NK-92 (cell line): ENCODE measurements around the gene PROX1.

Source experiments
- DNase-seq: peaks from one replicate; lab custom pipeline; 2025; ENCODE audit not compliant: unreplicated experiment; lab: John Stamatoyannopoulos, UW

PROX1 gene

DNA sequence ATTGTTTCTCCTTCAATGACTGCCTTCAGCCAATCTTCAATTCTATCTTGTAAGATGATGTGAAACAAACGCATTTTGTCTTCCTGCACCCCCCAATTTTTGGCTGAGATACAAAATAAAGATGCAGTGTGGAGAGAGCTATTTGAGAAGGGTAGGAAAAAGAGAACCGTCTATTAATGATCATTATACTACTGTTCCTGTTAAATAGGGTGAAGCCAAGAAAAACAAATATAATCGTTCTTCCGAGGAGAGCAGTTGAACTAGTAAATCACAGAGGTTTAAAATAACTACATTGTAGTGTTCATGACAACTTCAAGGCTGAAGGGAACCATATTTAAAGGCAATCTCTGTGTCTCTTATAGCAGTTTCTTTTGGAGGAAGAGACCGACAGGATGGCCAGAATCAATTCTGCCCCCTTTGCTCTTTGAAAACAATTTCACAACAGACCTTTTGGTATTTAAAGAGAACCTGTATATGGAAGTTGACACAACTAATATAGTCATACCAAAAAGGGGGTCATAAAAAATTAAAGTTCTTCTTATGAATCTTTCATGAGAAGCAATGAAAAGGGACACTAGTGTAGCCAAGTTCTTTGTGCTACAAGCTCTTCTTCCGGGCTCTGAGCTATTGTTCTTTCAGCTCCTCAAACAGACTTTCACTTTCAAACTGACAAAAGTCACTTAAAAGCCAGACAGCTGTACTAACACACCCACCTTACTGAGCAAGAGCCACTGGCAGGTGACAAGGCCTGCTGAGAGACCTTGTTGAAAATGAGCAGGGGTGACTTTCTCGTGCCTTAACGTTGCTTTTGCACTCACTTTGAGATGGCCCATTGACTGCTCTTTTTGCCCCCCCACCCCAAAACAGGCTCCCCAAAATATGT is 30.9 kb downstream of the PROX1 start:
- DNase-seq: no peak

DNA sequence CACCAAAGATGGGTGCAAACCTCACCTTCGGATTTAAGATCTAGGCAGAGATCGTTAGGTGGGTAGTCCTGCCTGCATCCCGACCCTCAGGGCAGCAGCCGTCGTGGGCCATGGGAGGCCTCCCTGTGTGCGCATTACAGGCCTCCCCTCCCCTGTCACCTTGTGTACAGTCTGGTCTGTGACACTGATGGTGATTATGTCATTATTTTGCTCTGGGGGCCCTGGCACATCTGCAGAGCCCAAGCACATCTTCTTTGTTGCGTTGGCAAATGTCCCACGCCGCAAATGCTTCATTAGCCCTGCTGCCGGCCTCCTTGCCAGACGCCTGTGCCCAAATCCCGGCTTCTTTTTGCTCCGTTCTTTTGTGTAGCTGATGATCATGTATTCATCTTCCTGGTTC is 31.7 kb downstream of the PROX1 start:
- DNase-seq: no peak

- no peak for DNase-seq
Measured at GRCh38 chr1:214021321-214021720, 33.5 kb downstream of the PROX1 start.

DNA sequence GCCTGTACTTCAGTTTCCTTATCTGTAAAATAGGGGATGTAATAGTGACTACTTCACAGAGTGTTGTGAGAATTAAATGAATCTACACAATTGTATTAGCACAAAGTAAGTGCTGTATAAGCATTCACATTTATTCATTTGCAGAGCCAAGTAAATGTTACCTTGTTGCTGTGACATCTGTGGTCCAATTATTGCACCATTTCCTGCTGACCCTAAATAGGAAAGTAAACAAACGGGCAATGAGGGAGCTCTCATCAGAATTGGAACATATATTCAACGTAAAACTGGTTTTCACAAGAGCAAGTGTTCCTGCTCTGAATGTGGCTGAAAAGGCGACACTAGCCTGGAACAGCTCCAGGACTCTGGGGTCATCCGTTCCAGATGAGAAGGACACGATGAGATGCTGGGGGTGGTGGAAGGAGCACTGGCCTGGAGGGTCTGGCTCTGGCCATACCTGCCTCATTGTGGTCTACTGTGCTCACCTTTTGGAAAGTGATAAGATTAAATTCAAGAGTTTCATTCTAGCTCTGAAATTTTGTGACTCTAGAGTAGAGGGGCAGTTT is 34.5 kb downstream of the PROX1 start:
- no peak for DNase-seq

DNA sequence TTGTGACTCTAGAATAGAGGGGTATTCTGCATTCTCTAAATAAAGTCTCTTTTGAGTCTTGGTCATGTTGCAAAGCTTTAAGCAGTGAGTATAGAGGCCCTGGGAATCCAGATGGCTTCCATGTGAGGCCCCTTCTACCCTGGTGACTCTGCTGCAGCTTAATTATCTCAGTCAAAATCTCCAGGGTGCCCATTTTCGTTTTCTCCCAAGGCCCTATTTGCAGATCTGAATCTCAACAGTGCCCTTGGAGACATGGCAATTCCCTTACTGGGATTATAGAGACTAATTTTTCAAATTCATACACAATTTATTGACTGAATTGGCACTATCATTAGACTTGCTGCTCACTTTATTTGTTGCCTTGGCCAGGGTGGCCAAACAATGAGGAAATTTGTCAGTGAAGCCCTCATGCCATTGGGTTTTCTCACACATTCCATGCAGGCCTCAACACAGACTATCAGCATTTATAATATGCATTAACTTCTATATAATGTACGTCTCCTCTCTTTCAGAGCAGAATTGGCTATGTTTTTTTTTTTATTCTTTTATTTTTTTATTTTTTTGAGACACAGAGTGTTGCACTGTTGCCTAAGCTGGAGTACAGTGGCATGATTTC is 35.1 kb downstream of the PROX1 start:
- DNase-seq: no peak

DNA sequence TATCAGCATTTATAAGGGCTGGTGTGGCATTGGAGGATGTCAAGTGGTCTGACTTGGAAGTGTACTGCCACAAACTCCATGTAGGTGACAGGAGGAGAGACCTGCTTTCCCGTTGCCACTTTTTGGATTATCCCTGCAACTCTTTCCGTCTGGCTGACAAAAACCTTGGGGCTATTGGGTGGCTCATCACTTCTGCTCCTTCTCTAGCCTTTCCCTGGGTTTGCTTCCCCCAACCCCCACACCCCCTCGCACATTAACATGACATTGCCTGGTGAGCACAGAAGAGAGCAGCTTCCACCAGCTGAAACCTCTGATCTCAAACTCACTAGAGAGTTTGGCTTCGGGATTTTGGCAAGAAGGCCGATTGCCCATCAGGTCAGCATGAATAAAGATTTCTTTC is 39.2 kb downstream of the PROX1 start:
- DNase-seq: no peak

GRCh38 chr1:214027498-214027897 is 39.7 kb downstream of the PROX1 start:
- no peak for DNase-seq

GRCh38 chr1:214028095-214028494 is 40.3 kb downstream of the PROX1 start:
- no peak for DNase-seq

- no peak for DNase-seq
Measured at GRCh38 chr1:214028649-214029406, 41.1 kb downstream of the PROX1 start.

DNA sequence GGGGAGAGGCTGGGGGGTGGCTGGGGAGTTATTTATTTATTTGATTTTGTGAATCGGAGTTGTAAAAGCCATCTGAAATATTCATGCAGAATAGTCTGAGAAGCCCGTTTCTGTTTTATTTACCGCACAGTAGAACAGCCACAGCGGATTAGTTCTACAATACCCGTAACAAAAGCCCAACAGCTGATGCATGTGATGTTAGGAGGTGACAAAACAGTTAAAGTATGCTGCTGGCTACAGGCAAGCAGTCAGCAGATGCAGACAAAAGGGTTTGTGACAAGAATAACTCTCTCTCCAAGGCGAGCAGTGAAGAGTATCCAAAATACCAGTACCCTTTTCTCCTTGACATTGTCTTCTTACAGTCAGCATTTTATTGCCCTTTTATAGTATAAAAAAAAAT is 42.0 kb downstream of the PROX1 start:
- DNase-seq: no peak

DNA sequence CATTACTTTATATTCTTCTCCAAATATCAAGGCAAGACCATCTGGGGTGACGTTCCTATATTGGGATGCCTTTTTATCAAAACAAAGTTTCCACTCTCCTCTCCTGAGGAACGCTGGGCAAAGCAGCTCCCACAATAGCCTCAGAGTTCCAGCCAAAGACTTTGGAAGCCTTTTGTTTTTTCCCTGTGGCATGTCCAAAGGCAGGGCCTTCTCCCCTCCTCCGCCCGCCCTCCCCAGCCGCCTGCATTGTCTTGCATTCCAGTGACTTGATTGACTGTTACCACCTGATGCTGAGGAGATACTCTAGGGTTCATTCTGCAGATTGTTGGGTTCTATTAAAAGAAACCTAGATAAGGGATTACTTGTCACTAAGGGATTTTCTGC is 43.5 kb downstream of the PROX1 start:
- no peak for DNase-seq

GRCh38 chr1:214037468-214037867 is 49.7 kb downstream of the PROX1 start:
- no peak for DNase-seq

DNA sequence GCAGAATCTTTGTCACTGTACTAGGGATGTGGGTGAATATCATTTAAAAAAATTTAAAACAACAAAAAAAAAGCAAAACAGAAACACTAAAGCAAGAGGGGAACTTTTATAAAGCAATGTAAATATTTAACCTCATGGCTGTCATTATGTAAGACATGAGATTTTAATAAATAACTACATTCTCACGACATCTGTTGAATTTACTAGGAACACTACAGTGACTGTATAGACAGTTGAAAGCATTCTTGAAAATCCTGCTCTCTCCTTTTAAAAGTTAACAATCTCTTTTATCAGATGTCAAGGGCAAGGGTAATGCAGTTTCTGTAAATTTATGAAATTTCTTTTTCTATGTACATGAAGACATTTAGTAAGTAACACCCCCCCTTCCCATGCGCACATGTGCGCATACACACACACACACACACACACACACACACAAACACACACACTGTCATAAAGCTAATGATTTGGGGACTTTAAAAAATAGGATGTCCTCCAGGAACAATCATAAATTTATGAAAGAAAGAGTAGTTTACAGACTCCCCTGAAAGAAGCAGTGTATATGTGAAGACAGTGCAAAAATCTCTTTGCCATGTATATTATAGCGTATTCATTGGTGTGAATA is 51.7 kb downstream of the PROX1 start:
- DNase-seq: no peak

GRCh38 chr1:214043167-214043566 is 55.4 kb downstream of the PROX1 start:
- DNase-seq: no peak

- DNase-seq: no peak
Measured at GRCh38 chr1:214044438-214045214, 56.9 kb downstream of the PROX1 start.

DNA sequence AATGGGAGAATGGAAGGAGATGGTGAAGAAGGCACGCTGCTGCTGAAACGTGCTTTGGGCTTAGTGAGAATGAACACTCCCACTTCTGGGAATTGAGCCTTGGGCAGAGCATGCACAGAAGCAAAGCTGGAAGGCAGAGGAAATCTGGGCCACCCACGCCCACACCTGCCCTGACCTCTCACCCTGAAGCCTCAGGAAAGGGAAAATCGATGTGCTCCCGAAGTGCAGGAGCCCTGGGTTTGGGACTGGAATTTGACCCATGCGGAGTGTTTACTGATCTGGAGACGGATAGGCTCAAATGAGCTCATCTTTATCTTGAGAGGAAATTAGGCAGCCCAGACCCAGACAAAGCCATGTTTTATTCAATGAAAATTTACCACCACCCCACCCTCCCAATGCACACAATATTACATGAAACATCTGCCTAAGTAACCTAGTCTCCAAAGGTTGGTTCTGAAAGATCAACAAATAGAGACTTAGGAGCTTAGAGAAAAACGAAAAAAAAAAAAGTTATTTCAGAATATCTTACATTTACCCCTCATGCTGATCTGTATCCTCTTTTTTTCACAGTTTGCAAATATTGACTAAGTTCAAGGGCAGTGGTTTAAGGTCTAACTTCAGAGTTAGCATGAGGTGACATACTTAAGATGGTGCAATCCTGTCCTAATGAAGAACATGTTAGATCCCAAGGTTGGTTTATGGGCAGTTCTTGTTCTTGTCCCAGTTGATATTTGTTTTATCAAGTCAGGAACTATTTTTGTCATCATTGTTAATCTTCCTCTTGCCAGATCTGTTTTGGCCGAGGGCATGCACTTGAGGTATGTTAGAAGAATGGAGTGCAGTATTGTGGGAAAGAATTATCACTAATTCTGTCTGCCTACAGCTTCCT is 63.0 kb downstream of the PROX1 start:
- DNase-seq: no peak

- no peak for DNase-seq
Measured at GRCh38 chr1:214051786-214052185, 64.0 kb downstream of the PROX1 start.

DNA sequence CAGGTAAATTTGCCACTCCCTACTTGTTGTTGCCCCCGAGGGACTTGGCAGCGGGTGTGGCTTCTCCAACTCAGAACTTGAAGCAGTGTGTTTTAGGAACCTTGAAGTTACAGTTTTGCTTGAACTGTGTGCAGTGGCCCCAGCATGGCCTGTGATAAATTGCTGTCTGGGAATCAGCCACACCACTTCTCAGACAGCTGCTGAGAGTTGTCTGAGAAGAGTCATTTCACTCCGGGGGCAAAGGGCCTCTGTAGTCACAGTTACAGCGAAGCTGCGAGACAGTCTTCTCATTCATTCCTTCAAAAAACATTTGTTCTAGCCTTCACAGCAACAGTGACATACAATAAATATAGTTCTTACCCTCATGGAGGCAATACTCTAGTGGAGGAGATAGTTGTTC is 70.3 kb downstream of the PROX1 start:
- DNase-seq: no peak

DNA sequence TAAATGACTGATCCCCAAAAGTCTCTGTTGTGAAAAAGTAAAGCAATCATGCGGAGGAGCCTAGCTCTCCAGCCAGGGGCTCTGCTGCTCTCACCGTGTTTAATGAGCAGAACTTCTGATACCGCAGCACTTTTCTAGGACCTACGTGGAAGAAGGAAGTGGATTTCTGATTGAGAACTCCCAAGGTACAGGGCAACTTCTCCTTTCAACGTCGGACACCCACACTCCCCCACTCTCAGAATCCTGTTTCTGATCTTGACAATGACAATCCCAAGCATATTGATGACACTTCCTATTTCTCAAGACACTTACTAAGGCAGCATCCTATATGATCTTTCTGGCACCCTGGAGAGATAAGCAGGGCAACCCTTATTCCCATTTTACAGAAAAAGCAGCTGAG is 78.4 kb downstream of the PROX1 start:
- DNase-seq: no peak
